ENCODE measurements around the gene AFF1.
"Not testable (repeated sequence)": the region's sequence is repeated elsewhere in the genome, so short reads cannot be mapped to it uniquely, and the experiment has no call there.

Gene AFF1

GRCh38 chr4:87034527-87034926 lies 99.7 kb downstream of the AFF1 start:
- DNase-seq (ENCODE audit: low read depth) = no peak
- H3K4me3 ChIP-seq (ENCODE audit: control insufficient read depth, low read depth, low read length) = no peak overlapping the region
- TF ChIP-seq, protein P1, sequence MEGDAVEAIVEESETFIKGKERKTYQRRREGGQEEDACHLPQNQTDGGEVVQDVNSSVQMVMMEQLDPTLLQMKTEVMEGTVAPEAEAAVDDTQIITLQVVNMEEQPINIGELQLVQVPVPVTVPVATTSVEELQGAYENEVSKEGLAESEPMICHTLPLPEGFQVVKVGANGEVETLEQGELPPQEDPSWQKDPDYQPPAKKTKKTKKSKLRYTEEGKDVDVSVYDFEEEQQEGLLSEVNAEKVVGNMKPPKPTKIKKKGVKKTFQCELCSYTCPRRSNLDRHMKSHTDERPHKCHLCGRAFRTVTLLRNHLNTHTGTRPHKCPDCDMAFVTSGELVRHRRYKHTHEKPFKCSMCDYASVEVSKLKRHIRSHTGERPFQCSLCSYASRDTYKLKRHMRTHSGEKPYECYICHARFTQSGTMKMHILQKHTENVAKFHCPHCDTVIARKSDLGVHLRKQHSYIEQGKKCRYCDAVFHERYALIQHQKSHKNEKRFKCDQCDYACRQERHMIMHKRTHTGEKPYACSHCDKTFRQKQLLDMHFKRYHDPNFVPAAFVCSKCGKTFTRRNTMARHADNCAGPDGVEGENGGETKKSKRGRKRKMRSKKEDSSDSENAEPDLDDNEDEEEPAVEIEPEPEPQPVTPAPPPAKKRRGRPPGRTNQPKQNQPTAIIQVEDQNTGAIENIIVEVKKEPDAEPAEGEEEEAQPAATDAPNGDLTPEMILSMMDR (conservative IDR thresholded peaks at IDR 0.05; ENCODE audit: control insufficient read depth, insufficient read depth, low read depth, low read length) = no peak

- TF ChIP-seq, protein P1 (conservative IDR thresholded peaks at IDR 0.05; ENCODE audit: control insufficient read depth, insufficient read depth, low read depth, low read length) = no peak
- DNase-seq (ENCODE audit: low read depth) = no peak
- no peak overlapping the region for H3K4me3 ChIP-seq (ENCODE audit: control insufficient read depth, low read depth, low read length)
Observed at GRCh38 chr4:87035881-87036509, 101.2 kb downstream of the AFF1 start.

- no peak for DNase-seq (ENCODE audit: low read depth)
- no peak overlapping the region for H3K4me3 ChIP-seq (ENCODE audit: control insufficient read depth, low read depth, low read length)
- TF ChIP-seq, protein P1 (conservative IDR thresholded peaks at IDR 0.05; ENCODE audit: control insufficient read depth, insufficient read depth, low read depth, low read length) = no peak
Observed at GRCh38 chr4:87036713-87037112, 101.9 kb downstream of the AFF1 start.

DNA sequence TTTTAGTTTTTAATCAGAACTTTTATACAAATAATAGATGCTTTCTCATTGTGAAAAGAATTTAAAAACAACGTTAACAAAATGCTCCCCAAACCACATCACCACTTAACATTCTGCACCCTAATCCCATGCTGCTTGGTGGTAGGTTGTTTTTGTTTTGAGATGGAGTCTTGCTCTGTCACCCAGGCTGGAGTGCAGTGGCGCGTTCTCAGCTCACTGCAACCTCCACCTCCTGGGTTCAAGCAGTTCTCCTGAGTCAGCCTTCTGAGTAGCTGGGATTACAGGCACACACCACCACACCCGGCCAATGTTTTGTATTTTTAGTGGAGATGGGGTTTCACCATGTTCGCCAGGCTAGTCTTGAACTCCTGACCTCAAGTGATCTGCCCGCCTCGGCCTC lies 102.4 kb downstream of the AFF1 start:
- not testable (repeated sequence) for DNase-seq (ENCODE audit: low read depth); H3K4me3 ChIP-seq (ENCODE audit: control insufficient read depth, low read depth, low read length)

- H3K4me3 ChIP-seq (ENCODE audit: control insufficient read depth, low read depth, low read length) = no peak overlapping the region
- DNase-seq (ENCODE audit: low read depth) = no peak
- TF ChIP-seq, protein P1 (conservative IDR thresholded peaks at IDR 0.05; ENCODE audit: control insufficient read depth, insufficient read depth, low read depth, low read length) = no peak
Observed at GRCh38 chr4:87037671-87038334, 103.0 kb downstream of the AFF1 start.

- no peak overlapping the region for H3K4me3 ChIP-seq (ENCODE audit: control insufficient read depth, low read depth, low read length)
- DNase-seq (ENCODE audit: low read depth) = peak; percentile 84
- TF ChIP-seq, protein P1 (conservative IDR thresholded peaks at IDR 0.05; ENCODE audit: control insufficient read depth, insufficient read depth, low read depth, low read length) = no peak
Observed at GRCh38 chr4:87038837-87039615, 104.2 kb downstream of the AFF1 start.

DNA sequence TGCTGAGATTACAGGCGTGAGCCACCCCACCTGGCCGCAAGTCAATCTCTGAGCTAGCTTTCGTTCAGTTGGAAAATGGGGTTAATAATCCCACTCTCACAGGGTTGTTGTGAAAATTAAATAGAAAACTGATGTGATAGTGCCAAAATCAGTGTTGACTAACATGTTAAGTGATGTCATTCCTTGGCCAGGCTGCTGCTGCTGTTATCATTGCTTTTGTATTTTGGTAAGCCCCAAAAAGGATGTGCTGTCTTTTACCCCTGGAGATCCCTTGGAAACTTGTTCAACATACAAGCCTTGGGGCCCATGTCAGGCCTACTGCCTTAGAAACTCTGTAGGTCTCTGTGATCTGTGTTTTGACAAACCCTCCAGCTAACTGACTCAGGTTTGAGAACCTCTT lies 106.3 kb downstream of the AFF1 start:
- no peak overlapping the region for H3K4me3 ChIP-seq (ENCODE audit: control insufficient read depth, low read depth, low read length)
- peak; percentile 79 for DNase-seq (ENCODE audit: low read depth)
- TF ChIP-seq, protein P1 (conservative IDR thresholded peaks at IDR 0.05; ENCODE audit: control insufficient read depth, insufficient read depth, low read depth, low read length) = no peak
